ENCODE measurements around the gene ZP2. TPM values are rescaled to one million over a fixed set of nuclear protein-coding genes. Genes with fewer than 3 reads are reported as not detected.
"Not testable (repeated sequence)": the region's sequence is repeated elsewhere in the genome, so short reads cannot be mapped to it uniquely, and the experiment has no call there.

The ZP2 gene
- total RNA-seq, 1 donor from 2014 or later: not detected

GRCh38 chr16:21217121-21217520, 5.7 kb upstream of the ZP2 start:
- no peak for DNase-seq (ENCODE audit: low spot score)

DNA sequence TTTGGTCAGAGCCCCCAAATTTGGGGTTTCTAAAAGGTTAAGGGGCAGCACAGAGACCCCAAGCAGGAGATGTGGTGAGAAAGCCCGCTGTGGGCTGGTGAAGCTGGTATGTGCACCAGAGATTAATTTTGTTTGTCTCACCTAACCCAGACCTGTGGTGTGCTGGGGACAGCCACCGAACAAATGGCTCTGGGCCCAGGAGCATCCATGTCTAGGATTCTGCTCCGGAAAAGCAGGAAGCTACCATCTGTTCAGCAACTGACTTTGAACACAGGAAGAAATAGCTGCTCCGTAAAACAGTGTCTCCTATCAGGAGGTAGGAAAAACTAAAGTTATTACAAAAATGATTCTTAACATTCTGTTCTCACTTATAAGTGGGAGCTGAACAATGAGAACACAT, 2.7 kb upstream of the ZP2 start:
- DNase-seq (ENCODE audit: low spot score): no peak

DNA sequence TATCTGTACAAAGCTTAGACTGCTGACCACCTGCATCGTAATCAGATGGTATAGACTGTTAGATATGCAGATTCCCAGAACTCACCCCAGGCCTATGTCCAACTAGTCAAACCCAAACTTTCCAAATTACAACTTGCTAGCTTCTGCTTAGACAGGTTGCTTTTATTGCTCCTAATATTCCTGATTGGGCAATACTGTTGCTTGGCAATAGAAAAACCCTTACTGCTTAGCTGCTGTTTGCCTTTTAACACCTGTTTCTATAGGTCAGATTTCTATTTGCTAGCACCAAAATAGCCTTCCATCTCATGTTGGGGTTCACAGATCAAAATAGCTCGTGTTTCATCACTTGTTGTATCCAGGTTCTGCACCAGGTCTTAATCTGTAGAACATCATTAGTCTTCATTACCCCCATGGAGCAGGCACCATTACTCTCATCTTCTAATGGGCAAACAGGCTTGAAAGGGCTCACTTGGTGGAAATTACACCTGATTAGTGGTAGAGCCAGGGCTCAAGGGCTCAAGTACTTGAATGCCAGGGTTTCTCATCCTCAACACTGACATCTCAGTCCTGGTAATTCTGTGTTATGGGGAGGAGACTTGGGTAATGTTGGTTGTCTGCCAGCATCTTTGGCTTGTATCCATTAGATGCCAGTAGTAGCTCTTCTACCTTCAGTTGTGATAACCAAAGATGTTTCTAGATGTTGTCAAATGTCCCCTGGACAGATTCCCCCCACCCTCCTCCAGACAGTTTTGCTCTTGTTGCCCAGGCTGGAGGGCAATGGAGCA, 2.7 kb downstream of the ZP2 start:
- DNase-seq (ENCODE audit: low spot score): no peak

- DNase-seq (ENCODE audit: low spot score): no peak
Measured at GRCh38 chr16:21206550-21206949, 4.8 kb downstream of the ZP2 start.

DNA sequence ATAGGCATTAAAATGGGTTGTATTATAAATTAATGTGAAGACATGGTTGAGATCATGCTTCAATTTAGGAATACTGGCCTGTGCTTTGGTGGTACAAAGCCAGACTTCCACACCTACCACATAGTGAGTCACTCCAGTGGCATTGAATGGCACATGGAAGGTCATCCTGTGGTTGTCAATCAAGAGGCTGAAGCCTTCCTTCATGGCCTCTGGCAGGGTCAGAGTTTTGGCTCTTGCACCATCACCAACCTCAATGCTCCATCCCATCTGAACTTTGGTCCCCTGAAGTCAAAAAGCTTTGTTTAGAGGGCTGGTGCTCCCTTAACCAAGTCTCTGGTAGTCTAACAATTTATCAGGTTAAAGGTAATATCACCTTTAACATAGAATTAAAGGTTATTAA, 6.1 kb downstream of the ZP2 start:
- DNase-seq (ENCODE audit: low spot score): no peak

GRCh38 chr16:21203155-21203797, 8.1 kb downstream of the ZP2 start:
- DNase-seq (ENCODE audit: low spot score): no peak

DNA sequence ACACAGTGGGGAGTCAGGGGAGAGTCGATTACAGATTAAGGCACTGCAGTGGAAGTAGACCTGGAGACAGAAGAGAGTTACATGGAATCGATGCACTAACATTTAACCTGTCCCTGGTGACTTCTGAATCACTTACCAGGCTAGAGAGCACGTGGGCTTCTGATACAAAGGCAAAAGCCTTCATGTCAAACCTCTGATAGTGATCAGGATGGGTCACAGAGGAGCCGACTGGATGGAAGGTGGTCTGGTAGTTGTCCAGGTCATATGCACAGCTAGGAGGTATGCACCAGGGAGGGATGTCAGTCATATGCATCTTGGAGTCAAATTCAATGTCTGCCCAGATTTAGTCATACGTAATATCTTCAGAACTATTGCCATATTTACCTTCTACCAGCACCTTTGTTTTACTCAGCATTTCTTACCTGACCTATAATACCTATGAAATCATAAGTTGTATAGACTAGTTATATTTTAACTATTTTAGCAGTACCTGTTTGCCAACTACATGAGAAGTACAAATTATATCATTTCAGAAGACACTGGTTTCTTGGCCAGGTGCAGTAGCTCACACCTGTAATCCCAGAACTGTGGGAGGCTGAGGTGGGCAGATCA, 11.7 kb downstream of the ZP2 start:
- DNase-seq (ENCODE audit: low spot score): no peak

DNA sequence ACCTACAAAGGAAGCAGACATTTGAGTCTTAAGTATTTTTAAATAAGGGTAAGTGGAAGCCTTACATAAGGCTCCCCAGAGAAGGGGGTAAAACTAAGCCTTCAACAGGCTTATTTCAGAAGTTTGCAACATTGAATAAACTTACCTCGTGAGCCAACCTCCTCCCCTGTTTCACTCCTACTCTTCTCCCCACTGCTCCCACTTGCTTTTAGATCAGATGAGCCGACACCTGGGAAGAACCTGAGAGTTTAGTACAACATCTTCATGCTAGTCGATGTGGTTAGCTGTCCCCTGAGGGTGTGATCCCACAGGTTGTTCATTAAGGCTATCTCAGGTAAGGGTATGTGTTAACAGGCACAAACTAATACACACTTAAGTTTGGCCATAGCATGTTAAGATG, 13.8 kb downstream of the ZP2 start:
- no peak for DNase-seq (ENCODE audit: low spot score)

- DNase-seq (ENCODE audit: low spot score): no peak
Measured at GRCh38 chr16:21197112-21197511, 14.3 kb downstream of the ZP2 start.

- not testable (repeated sequence) for DNase-seq (ENCODE audit: low spot score)
Measured at GRCh38 chr16:21195330-21195729, 16.0 kb downstream of the ZP2 start.

- DNase-seq (ENCODE audit: low spot score): no peak
Measured at GRCh38 chr16:21194771-21195301, 16.5 kb downstream of the ZP2 start.

DNA sequence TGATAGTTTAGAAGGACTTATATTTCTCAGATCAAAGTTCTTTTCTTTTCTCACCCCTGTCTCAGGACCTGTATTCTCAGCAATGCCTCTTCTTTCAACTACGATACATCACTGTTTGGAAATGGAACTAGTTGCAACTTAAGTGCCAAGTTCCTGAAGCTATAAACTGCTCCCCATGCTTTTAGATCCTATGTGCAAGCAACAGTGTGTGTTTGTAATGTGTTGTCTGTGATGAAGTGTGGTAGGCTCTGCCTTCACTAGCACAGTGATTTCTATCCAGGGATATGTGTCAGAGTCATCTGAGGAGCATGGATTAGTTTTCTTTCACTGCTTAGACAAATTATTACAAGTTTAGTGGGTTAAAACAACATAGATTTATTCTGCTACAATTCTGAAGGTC, 18.4 kb downstream of the ZP2 start:
- DNase-seq (ENCODE audit: low spot score): no peak

GRCh38 chr16:21190599-21190998, 20.8 kb downstream of the ZP2 start:
- DNase-seq (ENCODE audit: low spot score): no peak

- no peak for DNase-seq (ENCODE audit: low spot score)
Measured at GRCh38 chr16:21190013-21190412, 21.4 kb downstream of the ZP2 start.

GRCh38 chr16:21189311-21189710, 22.1 kb downstream of the ZP2 start:
- DNase-seq (ENCODE audit: low spot score): no peak

GRCh38 chr16:21186326-21186691, 25.1 kb downstream of the ZP2 start:
- no peak for DNase-seq (ENCODE audit: low spot score)

- DNase-seq (ENCODE audit: low spot score): no peak
Measured at GRCh38 chr16:21185659-21186325, 25.6 kb downstream of the ZP2 start.

- no peak for DNase-seq (ENCODE audit: low spot score)
Measured at GRCh38 chr16:21184834-21185233, 26.5 kb downstream of the ZP2 start.

DNA sequence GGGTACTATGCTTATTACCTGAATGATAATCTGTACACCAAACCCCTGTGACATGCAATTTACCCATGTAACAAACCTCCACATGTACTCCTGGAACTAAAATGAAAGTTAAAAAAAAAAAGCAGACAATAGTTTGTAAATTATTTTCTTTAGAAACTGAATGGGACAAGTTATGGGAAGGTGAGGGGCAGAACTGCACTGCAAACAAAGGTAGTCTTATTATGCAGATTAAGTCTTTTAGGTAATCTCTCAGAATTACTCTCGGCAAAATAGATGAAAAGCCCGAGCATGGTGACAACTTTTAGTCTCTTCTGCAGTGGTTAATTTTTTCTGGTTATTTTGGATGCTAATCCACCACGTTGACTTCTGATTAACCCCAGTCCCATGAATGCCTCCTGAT, 27.4 kb downstream of the ZP2 start:
- no peak for DNase-seq (ENCODE audit: low spot score)

- DNase-seq (ENCODE audit: low spot score): no peak
Measured at GRCh38 chr16:21179983-21180365, 31.4 kb downstream of the ZP2 start.

- no peak for DNase-seq (ENCODE audit: low spot score)
Measured at GRCh38 chr16:21179126-21179982, 32.0 kb downstream of the ZP2 start.

Measured in ureter (tissue), 1 donor.